NCI-H82 treated with DMSO at 0.1 percent for 48 hours (cell line): ENCODE data around the gene AHI1.
"Not testable (repeated sequence)": the region's sequence is repeated elsewhere in the genome, so short reads cannot be mapped to it uniquely, and the experiment has no call there.

Experiments used
- DNase-seq: peaks from one replicate; lab custom pipeline; 2025; ENCODE audit not compliant: unreplicated experiment; lab: John Stamatoyannopoulos, UW

Gene AHI1

DNA sequence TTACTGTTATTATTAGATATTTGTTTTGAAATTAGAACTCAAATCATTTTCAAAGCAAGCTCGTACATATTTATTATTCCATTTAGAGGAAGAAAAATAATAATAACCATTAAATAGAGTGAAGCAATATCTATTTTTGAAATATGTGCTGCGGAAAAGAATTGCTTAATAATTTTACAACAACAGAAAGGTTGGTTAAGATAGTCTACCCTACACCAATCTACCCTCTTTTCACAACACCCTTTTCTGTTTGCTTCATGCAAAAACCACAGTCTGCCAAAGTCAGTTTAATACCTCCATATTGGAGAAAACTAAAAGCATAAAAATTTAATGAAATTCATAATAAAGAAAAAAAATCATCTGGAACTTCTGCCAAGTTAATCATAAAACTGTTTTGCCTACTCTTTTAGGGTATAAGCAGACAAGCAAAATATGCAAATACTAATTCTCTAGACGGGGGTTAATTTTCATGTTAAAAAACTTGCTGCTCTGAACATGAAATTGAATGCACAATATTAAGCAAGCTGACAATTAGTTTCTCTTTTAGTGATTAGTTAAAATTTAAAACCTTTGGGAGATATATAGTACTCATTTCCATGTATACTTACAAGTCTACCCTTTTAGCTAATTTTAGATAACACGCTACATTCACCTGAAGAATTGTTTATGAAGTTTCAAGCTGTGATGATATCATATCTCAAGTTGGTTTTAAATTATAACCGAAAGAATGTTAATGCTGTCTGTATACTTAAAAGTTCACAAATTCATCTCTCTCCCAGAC is 100.2 kb downstream of the AHI1 start:
- DNase-seq, result no peak

DNA sequence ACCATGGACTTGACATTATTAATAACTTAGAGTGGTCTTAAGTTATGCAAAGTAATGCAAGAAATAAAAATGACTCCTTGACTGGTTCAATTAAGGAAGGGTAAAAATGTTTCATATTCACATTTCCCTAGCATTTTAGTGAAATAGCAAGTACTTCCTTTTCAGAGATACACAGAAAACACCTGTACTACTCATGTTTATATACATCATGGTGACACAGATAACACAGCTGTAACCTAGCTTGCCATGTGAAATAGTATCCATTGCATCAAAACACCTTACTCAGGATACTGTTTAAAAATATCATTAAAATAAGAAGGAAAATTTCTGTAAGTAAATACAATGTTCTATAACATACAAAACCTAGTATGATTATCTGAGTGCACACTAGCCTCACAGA is 102.4 kb downstream of the AHI1 start:
- DNase-seq, result no peak

- DNase-seq, result no peak
These were observed 104.3 kb downstream of the AHI1 start for GRCh38 chr6:135393289-135393688.

GRCh38 chr6:135390458-135390857 is 107.1 kb downstream of the AHI1 start:
- no peak for DNase-seq

- no peak for DNase-seq
These were observed 112.2 kb downstream of the AHI1 start for GRCh38 chr6:135385299-135385698.

DNA sequence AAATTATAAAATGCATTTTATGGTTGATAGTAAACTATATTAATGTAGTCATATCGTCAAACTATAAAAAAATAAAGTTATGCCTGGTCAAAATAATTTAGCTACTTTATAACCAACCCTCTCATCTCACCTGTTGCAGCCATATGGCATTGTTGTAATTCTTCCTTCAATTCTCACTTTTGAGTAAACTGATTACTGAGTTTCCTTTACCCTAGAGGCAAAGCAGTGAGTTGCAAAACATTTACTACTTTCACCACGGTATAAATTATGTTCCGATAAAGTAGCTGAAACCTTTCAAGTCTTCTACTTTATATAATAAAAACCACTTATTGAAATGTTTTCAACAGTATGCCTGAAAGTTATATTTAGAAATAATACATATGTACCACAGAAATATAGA is 113.8 kb downstream of the AHI1 start:
- no peak for DNase-seq

DNA sequence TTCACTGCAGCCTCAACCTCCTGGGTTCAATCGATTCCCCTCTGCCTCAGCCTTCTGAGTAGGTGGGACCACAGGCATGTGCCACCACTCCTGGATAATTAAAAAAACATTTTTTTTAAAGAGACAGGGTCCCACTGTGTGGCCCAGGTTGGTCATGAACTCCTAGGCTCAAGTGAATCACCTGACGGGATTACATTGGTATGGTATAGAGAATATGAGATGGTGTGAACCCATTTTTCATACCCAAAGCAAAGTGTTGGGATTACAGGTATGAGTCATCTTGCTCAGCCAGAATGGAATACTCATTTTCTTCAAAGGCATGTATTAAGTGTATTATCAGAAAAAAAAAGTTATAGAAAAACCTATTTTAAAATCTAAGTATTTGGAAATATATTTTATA is 114.2 kb downstream of the AHI1 start:
- DNase-seq, result no peak

DNA sequence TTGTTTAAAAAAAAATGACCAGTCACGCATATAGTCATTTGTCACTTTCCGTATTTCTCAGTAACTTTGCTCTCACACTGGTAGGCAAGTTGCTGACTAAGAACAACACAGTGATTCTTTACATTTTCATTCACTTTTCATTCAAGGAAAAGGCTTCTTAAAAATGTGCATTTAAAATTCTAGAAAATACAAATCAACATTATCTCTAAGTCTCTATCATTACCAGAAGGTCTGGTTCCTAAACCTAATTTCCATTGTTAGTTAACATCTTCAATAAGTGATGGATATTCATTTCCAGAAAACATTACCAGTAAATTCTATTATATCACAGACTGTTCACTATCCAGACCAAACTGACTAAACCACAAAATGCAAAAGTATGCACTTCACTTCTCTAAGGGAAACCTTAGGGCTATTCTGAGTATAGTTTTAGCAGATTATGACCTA is 115.3 kb downstream of the AHI1 start:
- DNase-seq, result no peak

DNA sequence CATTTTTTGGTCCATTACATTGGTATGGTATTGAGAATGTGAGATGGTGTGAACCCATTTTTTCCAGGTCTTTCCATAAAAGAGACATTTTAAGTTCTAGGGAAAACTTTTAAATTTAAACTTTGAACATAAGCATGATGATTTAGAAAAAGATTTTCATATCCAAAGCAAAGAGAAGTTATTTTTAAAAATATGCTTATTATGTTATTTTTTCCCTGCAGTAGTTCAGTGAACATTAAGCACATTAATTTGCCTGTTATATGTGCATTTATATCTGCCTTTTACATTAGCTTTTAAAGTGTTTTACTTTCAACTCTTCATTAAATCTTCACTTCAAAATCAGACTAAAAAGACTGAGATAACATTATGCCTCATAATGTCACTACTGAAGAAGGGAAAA is 116.7 kb downstream of the AHI1 start:
- DNase-seq, result no peak

GRCh38 chr6:135379647-135380046 is 117.9 kb downstream of the AHI1 start:
- no peak for DNase-seq

DNA sequence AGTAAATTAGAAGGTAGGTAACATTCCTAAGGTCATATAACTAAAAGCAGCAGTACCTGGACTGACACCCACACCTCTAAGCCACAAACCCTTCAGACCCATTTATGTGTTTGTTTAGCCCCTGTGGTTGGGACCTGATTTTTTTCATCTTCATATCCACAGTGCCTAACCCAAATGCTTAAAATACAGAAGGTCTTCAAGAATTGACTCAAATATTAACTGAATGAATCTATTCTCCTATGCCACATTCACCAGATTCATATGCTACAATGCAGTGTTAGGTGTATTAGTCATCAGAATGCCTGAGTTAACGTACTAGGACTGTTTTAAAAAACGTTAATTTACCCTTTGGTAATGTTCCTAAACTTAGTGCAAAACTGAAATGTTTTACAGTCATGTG is 124.8 kb downstream of the AHI1 start:
- DNase-seq, result no peak

GRCh38 chr6:135363622-135364021 is 133.9 kb downstream of the AHI1 start:
- not testable (repeated sequence) for DNase-seq

DNA sequence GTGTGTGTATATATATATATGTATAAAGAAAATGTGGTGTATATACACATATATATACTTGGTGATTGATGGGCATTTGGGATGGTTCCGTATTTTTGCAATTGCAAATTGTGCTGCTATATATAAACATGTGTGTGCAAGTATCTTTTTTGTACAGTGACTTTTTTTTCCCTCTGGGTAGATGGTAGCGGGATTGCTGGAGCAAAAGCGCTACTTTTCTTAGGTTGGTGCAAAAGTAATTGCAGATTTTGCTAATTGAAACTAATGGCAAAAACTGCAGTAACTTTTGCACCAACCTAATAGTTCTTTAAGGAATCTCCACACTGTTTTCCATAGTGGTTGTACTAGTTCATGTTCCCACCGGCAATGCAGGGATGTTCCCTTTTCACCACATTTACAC is 135.4 kb downstream of the AHI1 start:
- DNase-seq, result no peak

DNA sequence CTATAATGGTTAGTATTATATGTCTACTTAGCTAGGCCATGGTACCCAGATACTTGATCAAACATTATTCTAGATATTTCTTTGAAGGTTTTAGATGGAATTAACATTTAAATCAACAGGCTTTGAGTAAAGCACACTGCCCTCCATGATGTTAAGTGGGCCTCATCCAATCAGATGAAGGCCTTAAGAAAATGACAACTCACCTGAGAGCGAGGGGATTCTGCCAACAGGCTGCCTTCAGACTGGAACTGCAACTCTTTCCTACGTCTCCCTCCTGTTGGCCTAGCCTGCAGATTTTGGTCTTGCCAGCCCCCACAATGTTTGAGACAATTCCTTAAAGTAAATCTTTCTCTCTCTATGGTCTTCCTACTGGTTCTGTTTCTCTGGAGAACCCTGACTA is 137.3 kb downstream of the AHI1 start:
- DNase-seq, result no peak

GRCh38 chr6:135358985-135359384 is 138.6 kb downstream of the AHI1 start:
- no peak for DNase-seq

DNA sequence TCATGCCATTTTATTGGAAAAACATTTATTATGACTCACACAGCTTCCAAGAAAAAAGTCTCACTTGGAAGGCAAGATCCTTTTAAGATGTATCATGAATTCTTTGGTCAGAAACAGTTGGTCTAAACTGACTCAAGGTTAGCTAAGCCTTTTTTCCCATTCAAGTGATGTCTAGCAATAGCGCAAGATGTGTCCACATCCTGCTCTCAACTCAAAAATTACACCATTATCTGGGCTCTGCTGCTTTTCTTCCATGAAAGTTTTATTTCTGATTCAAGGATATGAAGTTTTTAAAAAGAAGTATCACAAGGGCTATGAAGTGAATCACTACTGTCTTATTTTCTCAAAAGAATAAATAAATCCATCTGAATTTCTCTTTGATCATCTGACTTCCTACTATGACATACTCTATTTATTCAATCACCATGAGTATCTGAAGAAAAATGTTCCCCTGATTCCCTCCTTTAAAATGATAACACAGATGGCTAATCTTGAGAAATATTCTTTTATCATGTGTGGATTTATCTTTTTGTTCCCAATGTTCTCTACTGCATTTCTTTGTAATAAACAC is 139.2 kb downstream of the AHI1 start:
- no peak for DNase-seq

GRCh38 chr6:135354407-135354806 is 143.1 kb downstream of the AHI1 start:
- no peak for DNase-seq

DNA sequence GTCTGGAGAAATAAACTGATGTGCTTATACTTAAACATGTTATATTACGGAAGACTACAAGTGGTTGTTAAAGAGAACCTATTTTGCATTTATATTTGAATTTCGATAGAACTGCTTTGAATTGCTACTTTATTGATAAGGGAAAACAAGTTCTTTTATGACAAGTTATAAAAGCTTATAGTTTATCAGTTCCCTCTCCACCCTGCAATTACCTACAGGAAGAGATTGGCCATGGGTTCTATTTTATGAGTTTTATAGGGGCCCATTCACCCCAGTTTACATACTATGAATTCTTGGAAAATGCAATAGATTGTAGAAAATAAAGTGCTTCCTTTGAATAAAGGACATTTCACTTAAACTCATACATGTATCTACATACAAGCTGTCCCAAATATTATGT is 144.4 kb downstream of the AHI1 start:
- DNase-seq, result no peak

- DNase-seq, result no peak
These were observed 145.9 kb downstream of the AHI1 start for GRCh38 chr6:135351635-135352034.

GRCh38 chr6:135347887-135348286 is 149.7 kb downstream of the AHI1 start:
- no peak for DNase-seq

DNA sequence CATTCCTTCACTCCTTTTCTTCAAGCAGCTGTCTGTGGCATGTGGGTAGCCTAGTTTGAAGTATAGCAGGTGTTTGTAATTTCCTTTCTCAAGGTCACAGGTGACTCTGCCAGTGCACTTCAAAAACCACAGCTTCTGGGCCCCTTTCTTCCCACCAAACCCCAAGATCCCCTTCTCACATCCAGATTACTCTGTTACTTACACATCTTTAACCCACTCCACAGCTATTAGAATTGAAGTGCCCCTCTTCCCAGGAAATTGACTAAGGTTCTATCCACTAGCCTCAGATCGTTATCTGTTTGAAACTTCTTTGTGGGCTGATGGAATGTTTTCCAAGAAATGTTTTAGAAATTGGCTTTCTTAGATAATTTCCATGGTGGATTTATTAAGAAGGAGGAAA is 150.8 kb downstream of the AHI1 start:
- DNase-seq, result no peak

DNA sequence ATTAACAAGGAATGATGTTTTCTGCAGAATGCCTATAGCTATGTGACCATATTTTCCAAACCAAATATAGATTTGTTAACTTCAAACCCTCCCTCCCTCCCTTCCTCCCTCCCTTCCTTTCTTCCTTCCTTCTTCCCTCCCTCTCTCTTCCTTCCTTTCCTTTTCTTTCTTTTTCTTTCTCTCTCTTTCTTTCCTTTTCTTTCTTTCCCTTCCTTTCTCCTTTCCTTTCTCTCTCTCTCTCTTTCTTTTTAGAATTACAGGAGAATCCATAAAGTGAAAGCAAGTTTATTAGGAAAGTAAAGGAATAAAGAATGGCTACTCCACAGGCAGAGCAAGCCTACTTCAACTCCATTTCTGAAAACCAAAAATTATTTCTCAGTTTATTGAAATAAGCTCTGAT is 153.0 kb downstream of the AHI1 start:
- DNase-seq, result no peak

DNA sequence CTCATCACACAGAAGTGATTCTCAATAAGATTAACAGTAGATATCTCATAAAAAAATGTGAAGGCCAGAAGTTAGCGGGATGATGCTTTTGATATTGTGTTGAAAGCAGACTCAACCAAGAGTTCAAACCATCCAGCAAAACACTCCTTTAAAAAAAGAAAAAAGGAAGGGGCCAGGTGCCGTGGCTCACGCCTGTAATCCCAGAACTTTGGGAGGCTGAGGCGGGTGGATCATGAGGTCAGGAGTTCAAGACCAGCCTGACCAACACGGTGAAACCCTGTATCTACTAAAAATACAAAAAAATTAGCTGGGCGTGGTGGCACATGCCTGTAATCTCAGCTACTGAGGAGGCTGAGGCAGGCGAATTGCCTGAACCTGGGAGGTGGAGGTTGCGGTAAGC is 157.6 kb downstream of the AHI1 start:
- DNase-seq, result not testable (repeated sequence)
